ENCODE measurements around the gene ZMAT3.
A peak's percentile ranks its signal among the peaks of the same experiment; 100 is the strongest.
"Not testable (repeated sequence)": the region's sequence is repeated elsewhere in the genome, so short reads cannot be mapped to it uniquely, and the experiment has no call there.

Gene ZMAT3

GRCh38 chr3:179069762-179070390, 1.7 kb downstream of the ZMAT3 start:
- DNase-seq (ENCODE audit: low read depth), result no peak
- peak overlapping the region; percentile 94 for H3K4me3 ChIP-seq (ENCODE audit: low read depth, low read length)
- TF ChIP-seq CTCF (IDR thresholded peaks at IDR 0.05; ENCODE audit: low read depth, low read length, missing control alignments), result no peak

- H3K4me3 ChIP-seq (ENCODE audit: low read depth, low read length), result peak overlapping the region; percentile 94; the same call in 1 of the 2 replicates
- TF ChIP-seq CTCF (IDR thresholded peaks at IDR 0.05; ENCODE audit: low read depth, low read length, missing control alignments), result peak; percentile 44
- no peak for DNase-seq (ENCODE audit: low read depth)
Measured at GRCh38 chr3:179068779-179069530, 2.7 kb downstream of the ZMAT3 start.

- no peak overlapping the region for H3K4me3 ChIP-seq (ENCODE audit: low read depth, low read length)
- DNase-seq (ENCODE audit: low read depth), result no peak
- TF ChIP-seq CTCF (IDR thresholded peaks at IDR 0.05; ENCODE audit: low read depth, low read length, missing control alignments), result no peak
Measured at GRCh38 chr3:179067839-179068238, 3.8 kb downstream of the ZMAT3 start.

GRCh38 chr3:179067291-179067690, 4.3 kb downstream of the ZMAT3 start:
- H3K4me3 ChIP-seq (ENCODE audit: low read depth, low read length), result no peak overlapping the region
- TF ChIP-seq CTCF (IDR thresholded peaks at IDR 0.05; ENCODE audit: low read depth, low read length, missing control alignments), result no peak
- no peak for DNase-seq (ENCODE audit: low read depth)

GRCh38 chr3:179063945-179064560, 7.6 kb downstream of the ZMAT3 start:
- TF ChIP-seq CTCF (IDR thresholded peaks at IDR 0.05; ENCODE audit: low read depth, low read length, missing control alignments), result no peak
- H3K4me3 ChIP-seq (ENCODE audit: low read depth, low read length), result no peak overlapping the region
- no peak for DNase-seq (ENCODE audit: low read depth)

GRCh38 chr3:179056326-179056725, 15.3 kb downstream of the ZMAT3 start:
- H3K4me3 ChIP-seq (ENCODE audit: low read depth, low read length), result no peak overlapping the region
- TF ChIP-seq CTCF (IDR thresholded peaks at IDR 0.05; ENCODE audit: low read depth, low read length, missing control alignments), result no peak
- no peak for DNase-seq (ENCODE audit: low read depth)

GRCh38 chr3:179054565-179054964, 17.0 kb downstream of the ZMAT3 start:
- not testable (repeated sequence) for DNase-seq (ENCODE audit: low read depth); H3K4me3 ChIP-seq (ENCODE audit: low read depth, low read length)
